Common myeloid progenitor, CD34-positive (primary cell): ENCODE results near the gene TRIO.

Experiments
- CTCF ChIA-PET: fragments of 350-600 bp; sonication (Branson Sonifier 250); formaldehyde crosslinking; loops from one replicate; lab custom pipeline; 2021; ENCODE audit warnings: antibody characterized with exemption; lab: Charles Lee
- POLR2A ChIA-PET: fragments of 350-600 bp; sonication (Branson Sonifier 250); formaldehyde crosslinking; loops from one replicate; lab custom pipeline; 2021; ENCODE audit warnings: antibody characterized with exemption; lab: Charles Lee
- DNase-seq, 3 donors: peaks; one replicate each; pipeline versions ENCODE4 v3.0.0 to v3.0.0-alpha.2; 2013
- H3K27ac ChIP-seq, 2 experiments: 1 replicate in 1 of 2; 2 replicates in 1 of 2; pipeline ENCODE4 v1.7.0; 2013; ENCODE audit warnings: inconsistent platforms in 2 of 2, low read length in 2 of 2, mild to moderate bottlenecking in 2 of 2, low read depth in 1 of 2, moderate library complexity in 1 of 2; ENCODE audit not compliant: severe bottlenecking in 2 of 2, insufficient read depth in 1 of 2, poor library complexity in 1 of 2
- H3K27me3 ChIP-seq, 5 experiments: replicated peaks in 2 of 5; 1 replicate in 3 of 5; 2 replicates in 2 of 5; pipeline versions ENCODE4 v1.6.1 to v1.7.0; 2013; ENCODE audit warnings: low read length in 4 of 5, mild to moderate bottlenecking in 2 of 5, moderate library complexity in 2 of 5, inconsistent platforms in 1 of 5; ENCODE audit not compliant: insufficient read depth in 5 of 5, control insufficient read depth in 4 of 5
- H3K36me3 ChIP-seq, 4 experiments: 1 replicate in 2 of 4; 2 replicates in 2 of 4; pipeline versions ENCODE4 v1.6.1 to v1.7.0; 2013; ENCODE audit warnings: low read length in 3 of 4, control low read depth in 1 of 4, mild to moderate bottlenecking in 1 of 4; ENCODE audit not compliant: control insufficient read depth in 4 of 4, insufficient read depth in 4 of 4
- H3K4me1 ChIP-seq, 4 experiments: 1 replicate in 3 of 4; 2 replicates in 1 of 4; pipeline versions ENCODE4 v1.6.1 to v1.7.1; 2013; ENCODE audit warnings: low read length in 3 of 4, mild to moderate bottlenecking in 3 of 4, control low read depth in 1 of 4, inconsistent platforms in 1 of 4, moderate library complexity in 1 of 4; ENCODE audit not compliant: control insufficient read depth in 4 of 4, insufficient read depth in 4 of 4; ENCODE audit errors: control extremely low read depth in 1 of 4
- H3K4me3 ChIP-seq, 7 experiments: 1 replicate in 4 of 7; 2 replicates in 3 of 7; pipeline versions ENCODE4 v1.5.1 to v1.7.0; 2013; ENCODE audit warnings: mild to moderate bottlenecking in 7 of 7, low read length in 6 of 7, moderate library complexity in 6 of 7, inconsistent platforms in 2 of 7, low read depth in 2 of 7, control low read depth in 1 of 7; ENCODE audit not compliant: insufficient read depth in 4 of 7, control insufficient read depth in 1 of 7; ENCODE audit errors: extremely low read depth in 1 of 7
- H3K9me3 ChIP-seq, 5 experiments: 1 replicate in 4 of 5; 2 replicates in 1 of 5; pipeline versions ENCODE4 v1.6.1 to v1.7.1; 2013; ENCODE audit warnings: low read length in 4 of 5, mild to moderate bottlenecking in 2 of 5, inconsistent platforms in 1 of 5, low read depth in 1 of 5, moderate library complexity in 1 of 5; ENCODE audit not compliant: control insufficient read depth in 4 of 5, insufficient read depth in 2 of 5; ENCODE audit errors: control extremely low read depth in 1 of 5
- WGBS: methylation state at CpG from one replicate; pipeline ENCODE4 v1.1.5; 2013; ENCODE audit not compliant: insufficient coverage; 5-methylcytosine and 5-hydroxymethylcytosine counted together

TRIO gene

GRCh38 chr5:14156290-14156649, 13.1 kb downstream of the TRIO start:
- no peaks in the 10 kb centered on the region for H3K27me3 ChIP-seq
- no peaks in the 10 kb centered on the region for H3K36me3 ChIP-seq
- no peak overlapping the region for H3K4me3 ChIP-seq
- POLR2A ChIA-PET: no interaction called here
- CTCF ChIA-PET: interaction anchor here (1.3 to 2.1 kb wide), 5 partner anchors 9 to 46 kb away, joined by 3 to 6 read pairs (median 4); no protein-coding TSS in a partner anchor
- WGBS: 92% methylated on average over 2 of the region's 6 CpGs
- H3K9me3 ChIP-seq: no peaks in the 10 kb centered on the region
- H3K27ac ChIP-seq: no peak overlapping the region
- peaks cover 17 to 56% (median 32%) of the 10 kb centered on the region in 4 experiments for H3K4me1 ChIP-seq
- DNase-seq: no peak

GRCh38 chr5:14156650-14157492, 13.7 kb downstream of the TRIO start:
- Histone ChIP-seq H3K27ac (no peak overlapping the region), H3K36me3 (no peaks in the 10 kb centered on the region), H3K9me3 (no peaks in the 10 kb centered on the region), H3K4me1 (peaks cover 17 to 59% (median 33%) of the 10 kb centered on the region in 4 experiments), H3K27me3 (no peaks in the 10 kb centered on the region), H3K4me3 (no peak overlapping the region)
- WGBS: 88% methylated on average over 4 of the region's 8 CpGs
- ChIA-PET POLR2A (no interaction called here), CTCF (interaction anchor here (1.3 to 2.1 kb wide), 5 partner anchors 10 to 45 kb away, joined by 3 to 6 read pairs (median 4); no protein-coding TSS in a partner anchor)
- peak in 2 of 3 donors; percentile 50 to 68 for DNase-seq

GRCh38 chr5:14157493-14157782, 14.3 kb downstream of the TRIO start:
- CTCF ChIA-PET: interaction anchor here (1.3 to 2.1 kb wide), 5 partner anchors 10 to 45 kb away, joined by 3 to 6 read pairs (median 4); no protein-coding TSS in a partner anchor
- peaks cover 17 to 61% (median 37%) of the 10 kb centered on the region in 4 experiments for H3K4me1 ChIP-seq

GRCh38 chr5:14158890-14159666, 15.9 kb downstream of the TRIO start:
- ChIA-PET POLR2A (no interaction called here), CTCF (interaction anchor here (0.6 to 1.1 kb wide), 4 partner anchors 11 to 103 kb away, joined by 3 to 5 read pairs (median 4); no protein-coding TSS in a partner anchor)
- no peak for DNase-seq
- no peak overlapping the region for H3K27ac ChIP-seq
- H3K4me1 ChIP-seq: peaks cover 13 to 44% (median 23%) of the 10 kb centered on the region in 4 experiments
- H3K27me3 ChIP-seq: no peaks in the 10 kb centered on the region
- H3K9me3 ChIP-seq: peaks cover 0 to 4% (median 0%) of the 10 kb centered on the region in 5 experiments
- no peaks in the 10 kb centered on the region for H3K36me3 ChIP-seq
- H3K4me3 ChIP-seq: no peak overlapping the region
- no CpG with 5 or more reads among the region's 11 CpGs for WGBS

More at GRCh38 chr5:14157493-14157782, 14.3 kb downstream of the TRIO start:
- POLR2A ChIA-PET: no interaction called here
- DNase-seq: no peak
- H3K36me3 ChIP-seq: no peaks in the 10 kb centered on the region
- H3K27me3 ChIP-seq: no peaks in the 10 kb centered on the region
- H3K9me3 ChIP-seq: no peaks in the 10 kb centered on the region
- no peak overlapping the region for H3K4me3 ChIP-seq
- WGBS: 95% methylated on average over 3 of the region's 3 CpGs
- H3K27ac ChIP-seq: no peak overlapping the region

- peak in 2 of 3 donors; percentile 36 to 66 for DNase-seq
- H3K27me3 ChIP-seq: no peaks in the 10 kb centered on the region
- no peak overlapping the region for H3K27ac ChIP-seq
- peaks cover 0 to 10% (median 4%) of the 10 kb centered on the region in 5 experiments for H3K9me3 ChIP-seq
- 85% methylated on average over 6 of the region's 7 CpGs for WGBS
- ChIA-PET CTCF (interaction anchor here (1.0 kb wide), 1 partner anchor 11 kb away, joined by 3 read pairs; no protein-coding TSS in a partner anchor), POLR2A (no interaction called here)
- peaks cover 0 to 6% (median 5%) of the 10 kb centered on the region in 4 experiments for H3K36me3 ChIP-seq
- H3K4me3 ChIP-seq: no peak overlapping the region
- peaks cover 0 to 17% (median 4%) of the 10 kb centered on the region in 4 experiments for H3K4me1 ChIP-seq
Observed at GRCh38 chr5:14161825-14162556, 18.8 kb downstream of the TRIO start.

GRCh38 chr5:14164164-14165163, 21.3 kb downstream of the TRIO start:
- no peak overlapping the region for H3K27ac ChIP-seq
- POLR2A ChIA-PET: no interaction called here
- peaks cover under 1 to 30% (median 17%) of the 10 kb centered on the region in 4 experiments for H3K4me1 ChIP-seq
- H3K4me3 ChIP-seq: no peak overlapping the region
- CTCF ChIA-PET: interaction anchor here (0.6 to 1.5 kb wide), 5 partner anchors 9 to 105 kb away, joined by 3 to 5 read pairs (median 3); no protein-coding TSS in a partner anchor
- no peak for DNase-seq
- no peaks in the 10 kb centered on the region for H3K27me3 ChIP-seq
- 97% methylated on average over 5 of the region's 7 CpGs for WGBS
- peaks cover 0 to 10% (median 4%) of the 10 kb centered on the region in 5 experiments for H3K9me3 ChIP-seq
- peaks cover 0 to 6% (median 5%) of the 10 kb centered on the region in 4 experiments for H3K36me3 ChIP-seq
